PC-9 (cell line): ENCODE data around the gene OR52W1. TPM values are rescaled to one million over a fixed set of nuclear protein-coding genes. Genes with fewer than 3 reads are reported as not detected.

Source experiments
- BruUV-seq: library from RNA; stranded (reverse); fragments of 400-500 nt; replicated peaks from 2 replicates; lab custom pipeline; 2021; lab: Mats Ljungman, UMichigan
- CTCF ChIA-PET: fragments of 300-600 bp; sonication (Branson Sonifier 250); formaldehyde crosslinking; loops from one replicate; lab custom pipeline; 2022; ENCODE audit warnings: antibody characterized with exemption; lab: Charles Lee
- POLR2A ChIA-PET: fragments of 300-600 bp; sonication (Branson Sonifier 250); formaldehyde crosslinking; loops from one replicate; lab custom pipeline; 2022; ENCODE audit warnings: antibody characterized with exemption; ENCODE audit not compliant: unreplicated experiment; lab: Charles Lee
- DNase-seq, 2 experiments: peaks; one replicate each; pipeline versions ENCODE4 v3.0.0 to v3.0.0-alpha.2; 2015 to 2022; ENCODE audit warnings: mixed read lengths in 1 of 2
- H2AFZ ChIP-seq: fragments of 200-600 bp; sonication (generic); 2 replicates; pipeline ENCODE4 v1.8.1; 2017; ENCODE audit warnings: antibody characterized with exemption
- H3F3A ChIP-seq: fragments of 200-600 bp; sonication (generic); 2 replicates; pipeline ENCODE4 v1.8.1; 2017; ENCODE audit warnings: antibody characterized with exemption, mild to moderate bottlenecking, low read depth; ENCODE audit not compliant: insufficient read depth
- H3K27ac ChIP-seq: fragments of 200-600 bp; sonication (generic); 2 replicates; pipeline ENCODE4 v1.6.1; 2016; ENCODE audit warnings: mixed run types
- H3K27me3 ChIP-seq: fragments of 200-600 bp; sonication (generic); 2 replicates; pipeline ENCODE4 v1.6.1; 2016; ENCODE audit warnings: low read depth, mixed run types; ENCODE audit not compliant: insufficient read depth
- H3K36me3 ChIP-seq: fragments of 200-600 bp; sonication (generic); 2 replicates; pipeline ENCODE4 v1.6.1; 2016; ENCODE audit warnings: low read depth, mixed run types
- H3K4me1 ChIP-seq: fragments of 200-600 bp; sonication (generic); replicated peaks from 2 replicates; pipeline ENCODE4 v1.6.1; 2016; ENCODE audit warnings: mixed run types; ENCODE audit not compliant: insufficient read depth
- H3K4me2 ChIP-seq: fragments of 200-600 bp; sonication (generic); 2 replicates; pipeline ENCODE4 v1.6.1; 2017; ENCODE audit warnings: mixed run types
- H3K4me3 ChIP-seq: fragments of 200-600 bp; sonication (generic); 2 replicates; pipeline ENCODE4 v1.6.1; 2016; ENCODE audit warnings: mixed run types
- H3K79me2 ChIP-seq: fragments of 200-600 bp; sonication (generic); 2 replicates; pipeline ENCODE4 v1.6.1; 2017; ENCODE audit warnings: low read depth, mixed run types
- H3K9me2 ChIP-seq: fragments of 200-600 bp; sonication (generic); 2 replicates; pipeline ENCODE4 v1.8.1; 2017; ENCODE audit warnings: mild to moderate bottlenecking; ENCODE audit not compliant: insufficient read depth
- H3K9me3 ChIP-seq: fragments of 200-600 bp; sonication (generic); 2 replicates; pipeline ENCODE4 v1.8.1; 2016; ENCODE audit warnings: low read depth; ENCODE audit not compliant: insufficient read depth
- H4K20me1 ChIP-seq: fragments of 200-600 bp; sonication (generic); 2 replicates; pipeline ENCODE4 v1.8.1; 2017; ENCODE audit not compliant: insufficient read depth
- CTCF ChIP-seq: fragments of 200-600 bp; sonication (generic); conservative IDR thresholded peaks from 2 replicates; pipeline ENCODE4 v1.6.1; 2017; ENCODE audit warnings: mixed run types, antibody characterized with exemption, mild to moderate bottlenecking, moderate library complexity
- EZH2 ChIP-seq: fragments of 200-600 bp; sonication (generic); IDR thresholded peaks from 2 replicates; pipeline ENCODE4 v1.8.0; 2017; ENCODE audit warnings: antibody characterized with exemption, low read depth
- intact Hi-C: fragments of 100-400 bp; cut with micrococcal nuclease; formaldehyde crosslinking; loops from one replicate; pipeline ENCODE4 v1.10.0; 2022; ENCODE audit not compliant: unreplicated experiment
- total RNA-seq: library from RNA; stranded (reverse); gene quantifications from 2 replicates; pipeline ENCODE4 v1.2.3, GENCODE V29; 2021

OR52W1 gene
- total RNA-seq, 1 experiment from 2014 or later: not detected

- intact Hi-C loops: loop anchor here (2.0 kb wide), 1 partner anchor 85 kb away; no protein-coding TSS in a partner anchor
- Histone ChIP-seq H3K27me3 (no peaks in the 10 kb centered on the region), H3K4me3 (peak overlapping the region; percentile 92), H3K27ac (peak overlapping the region; percentile 47), H2AFZ (peak overlapping the region; percentile 89), H3K79me2 (peaks cover 40% of the 10 kb centered on the region), H3K9me2 (no peaks in the 10 kb centered on the region), H3K4me1 (no peaks in the 10 kb centered on the region; the same call in 1 of the 2 replicates), H3F3A (peaks cover 6% of the 10 kb centered on the region; the same call in 1 of the 2 replicates), H3K36me3 (no peaks in the 10 kb centered on the region), H3K4me2 (peak overlapping the region; percentile 90), H3K9me3 (no peaks in the 10 kb centered on the region), H4K20me1 (0 out of 2 replicates have a peak, but pooled peaks cover 5% of the 10 kb centered on the region)
- no peak for DNase-seq
- ChIA-PET POLR2A (interaction anchor here (0.7 kb wide), 1 partner anchor 87 kb away, joined by 3 read pairs; the partner anchor contains the start of gene CAVIN3), CTCF (interaction anchor here (0.7 kb wide), 1 partner anchor 275 kb away, joined by 10 read pairs; no protein-coding TSS in a partner anchor)
- BruUV-seq: no TSS peak
- TF ChIP-seq CTCF: no peak
- no peak for TF ChIP-seq EZH2
Measured at GRCh38 chr11:6233984-6234386, 35.0 kb downstream of the OR52W1 start.

GRCh38 chr11:6234387-6235107, 35.5 kb downstream of the OR52W1 start, which contains the start of gene FHIP1B:
TSS of gene FHIP1B (minus strand) at chr11:6234636. CDS start at chr11:6224516, 10,120 bp downstream.
- Histone ChIP-seq H3F3A (peaks cover 6% of the 10 kb centered on the region; the same call in 1 of the 2 replicates), H2AFZ (peak within 1 kb of the TSS; percentile 100), H3K27ac (peak within 1 kb of the TSS; percentile 76), H3K4me2 (peak within 1 kb of the TSS; percentile 90), H3K9me2 (no peaks in the 10 kb centered on the region), H3K9me3 (no peaks in the 10 kb centered on the region), H3K36me3 (no peaks in the 10 kb centered on the region), H3K4me1 (no peaks in the 10 kb centered on the region; the same call in 1 of the 2 replicates), H3K4me3 (peak within 1 kb of the TSS; percentile 92), H4K20me1 (0 out of 2 replicates have a peak, but pooled peaks cover 5% of the 10 kb centered on the region), H3K27me3 (no peaks in the 10 kb centered on the region), H3K79me2 (peaks cover 40% of the 10 kb centered on the region)
- BruUV-seq: no TSS peak
- TF ChIP-seq EZH2: no peak
- TF ChIP-seq CTCF: no peak
- DNase-seq: peak; percentile 92 to 98
- intact Hi-C loops: loop anchor here (2.0 kb wide), 1 partner anchor 84 kb away; no protein-coding TSS in a partner anchor
- CTCF ChIA-PET: interaction anchor here (0.7 kb wide), 1 partner anchor 274 kb away, joined by 10 read pairs; no protein-coding TSS in a partner anchor
- POLR2A ChIA-PET: interaction anchor here (0.7 kb wide), 1 partner anchor 86 kb away, joined by 3 read pairs; the partner anchor contains the start of gene CAVIN3

DNA sequence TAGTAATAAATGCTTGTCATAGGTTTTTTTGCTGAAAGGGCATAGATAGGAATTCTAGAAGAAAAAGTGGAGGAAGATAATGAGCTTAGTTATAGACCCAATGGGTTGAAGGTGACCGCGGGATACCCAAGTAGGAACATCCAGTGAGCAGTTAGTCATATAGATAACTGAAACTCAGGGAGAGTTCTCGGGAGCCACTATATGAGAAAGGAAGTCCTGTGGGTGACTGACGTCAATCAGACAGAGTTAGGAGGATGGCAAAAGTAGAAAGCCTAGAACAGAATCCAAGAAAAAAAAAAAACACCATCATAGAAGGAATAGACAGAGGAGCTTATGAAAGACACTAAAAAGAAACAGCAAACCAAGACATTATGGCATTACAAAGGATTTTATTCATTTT, 38.2 kb downstream of the OR52W1 start:
- BruUV-seq: no TSS peak
- POLR2A ChIA-PET: interaction anchor here (0.7 kb wide), 1 partner anchor 85 kb away, joined by 3 read pairs; no protein-coding TSS in a partner anchor
- Histone ChIP-seq H4K20me1 (no peaks in the 10 kb centered on the region), H3K4me3 (no peak overlapping the region), H3K4me1 (no peaks in the 10 kb centered on the region; the same call in 1 of the 2 replicates), H3K27me3 (no peaks in the 10 kb centered on the region), H3K27ac (no peak overlapping the region), H3K4me2 (no peak overlapping the region), H3K9me3 (no peaks in the 10 kb centered on the region), H3K79me2 (peaks cover 19% of the 10 kb centered on the region), H3K36me3 (no peaks in the 10 kb centered on the region), H3K9me2 (no peaks in the 10 kb centered on the region), H3F3A (peaks cover 6% of the 10 kb centered on the region; the same call in 1 of the 2 replicates), H2AFZ (no peak overlapping the region)
- intact Hi-C loops: no loop called here
- CTCF ChIA-PET: no interaction called here
- DNase-seq: no peak
- TF ChIP-seq EZH2: no peak
- TF ChIP-seq CTCF: no peak
